ENCODE data around the gene MYO9A. TPM values are rescaled to one million over a fixed set of nuclear protein-coding genes. Genes with fewer than 3 reads are reported as not detected.
"Not testable (repeated sequence)": the region's sequence is repeated elsewhere in the genome, so short reads cannot be mapped to it uniquely, and the experiment has no call there.

MYO9A gene
- total RNA-seq, 1 experiment from 2014 or later: 13.6 TPM

GRCh38 chr15:72063186-72063585 lies 54.8 kb downstream of the MYO9A start:
- no peak for DNase-seq (ENCODE audit: low read depth, low spot score)
- in situ Hi-C loops (cut with HindIII; ENCODE audit: low pct_unique_long_range_greater_than_20kb, low sequenced_read_pairs): no loop called here

GRCh38 chr15:72062319-72062718 lies 55.6 kb downstream of the MYO9A start:
- in situ Hi-C loops (cut with HindIII; ENCODE audit: low pct_unique_long_range_greater_than_20kb, low sequenced_read_pairs): no loop called here
- DNase-seq (ENCODE audit: low read depth, low spot score): no peak

- in situ Hi-C loops (cut with HindIII; ENCODE audit: low pct_unique_long_range_greater_than_20kb, low sequenced_read_pairs): no loop called here
- no peak for DNase-seq (ENCODE audit: low read depth, low spot score)
Observed at GRCh38 chr15:72060687-72061250, 57.2 kb downstream of the MYO9A start.

GRCh38 chr15:72058585-72058984 lies 59.4 kb downstream of the MYO9A start:
- no peak for DNase-seq (ENCODE audit: low read depth, low spot score)

GRCh38 chr15:72057548-72058091 lies 60.3 kb downstream of the MYO9A start:
- in situ Hi-C loops (cut with HindIII; ENCODE audit: low pct_unique_long_range_greater_than_20kb, low sequenced_read_pairs): no loop called here

More at GRCh38 chr15:72058585-72058984, 59.4 kb downstream of the MYO9A start:
- in situ Hi-C loops (cut with HindIII; ENCODE audit: low pct_unique_long_range_greater_than_20kb, low sequenced_read_pairs): no loop called here

GRCh38 chr15:72056217-72056616 lies 61.7 kb downstream of the MYO9A start:
- DNase-seq (ENCODE audit: low read depth, low spot score); in situ Hi-C loops (cut with HindIII; ENCODE audit: low pct_unique_long_range_greater_than_20kb, low sequenced_read_pairs): not testable (repeated sequence)

More at GRCh38 chr15:72057548-72058091, 60.3 kb downstream of the MYO9A start:
- peak; percentile 66 for DNase-seq (ENCODE audit: low read depth, low spot score)

GRCh38 chr15:72053297-72053696 lies 64.7 kb downstream of the MYO9A start:
- in situ Hi-C loops (cut with HindIII; ENCODE audit: low pct_unique_long_range_greater_than_20kb, low sequenced_read_pairs); DNase-seq (ENCODE audit: low read depth, low spot score): not testable (repeated sequence)

GRCh38 chr15:72050700-72051099 lies 67.2 kb downstream of the MYO9A start:
- in situ Hi-C loops (cut with HindIII; ENCODE audit: low pct_unique_long_range_greater_than_20kb, low sequenced_read_pairs): no loop called here
- no peak for DNase-seq (ENCODE audit: low read depth, low spot score)

GRCh38 chr15:72047020-72047419 lies 70.9 kb downstream of the MYO9A start:
- in situ Hi-C loops (cut with HindIII; ENCODE audit: low pct_unique_long_range_greater_than_20kb, low sequenced_read_pairs): no loop called here
- DNase-seq (ENCODE audit: low read depth, low spot score): no peak

GRCh38 chr15:72044956-72045355 lies 73.0 kb downstream of the MYO9A start:
- in situ Hi-C loops (cut with HindIII; ENCODE audit: low pct_unique_long_range_greater_than_20kb, low sequenced_read_pairs): no loop called here
- DNase-seq (ENCODE audit: low read depth, low spot score): no peak

GRCh38 chr15:72042865-72043264 lies 75.1 kb downstream of the MYO9A start:
- in situ Hi-C loops (cut with HindIII; ENCODE audit: low pct_unique_long_range_greater_than_20kb, low sequenced_read_pairs): no loop called here
- DNase-seq (ENCODE audit: low read depth, low spot score): peak; percentile 17

GRCh38 chr15:72042054-72042453 lies 75.9 kb downstream of the MYO9A start:
- in situ Hi-C loops (cut with HindIII; ENCODE audit: low pct_unique_long_range_greater_than_20kb, low sequenced_read_pairs): no loop called here
- DNase-seq (ENCODE audit: low read depth, low spot score): no peak

GRCh38 chr15:72037321-72037720 lies 80.6 kb downstream of the MYO9A start:
- DNase-seq (ENCODE audit: low read depth, low spot score): no peak
- in situ Hi-C loops (cut with HindIII; ENCODE audit: low pct_unique_long_range_greater_than_20kb, low sequenced_read_pairs): no loop called here

- in situ Hi-C loops (cut with HindIII; ENCODE audit: low pct_unique_long_range_greater_than_20kb, low sequenced_read_pairs): no loop called here
- no peak for DNase-seq (ENCODE audit: low read depth, low spot score)
Observed at GRCh38 chr15:72034859-72035650, 82.9 kb downstream of the MYO9A start.

GRCh38 chr15:72034351-72034750 lies 83.6 kb downstream of the MYO9A start:
- in situ Hi-C loops (cut with HindIII; ENCODE audit: low pct_unique_long_range_greater_than_20kb, low sequenced_read_pairs): no loop called here
- DNase-seq (ENCODE audit: low read depth, low spot score): no peak

GRCh38 chr15:72033711-72034110 lies 84.2 kb downstream of the MYO9A start:
- in situ Hi-C loops (cut with HindIII; ENCODE audit: low pct_unique_long_range_greater_than_20kb, low sequenced_read_pairs): no loop called here
- DNase-seq (ENCODE audit: low read depth, low spot score): no peak

- in situ Hi-C loops (cut with HindIII; ENCODE audit: low pct_unique_long_range_greater_than_20kb, low sequenced_read_pairs): no loop called here
- no peak for DNase-seq (ENCODE audit: low read depth, low spot score)
Observed at GRCh38 chr15:72033285-72033684, 84.7 kb downstream of the MYO9A start.

GRCh38 chr15:72021604-72022003 lies 96.3 kb downstream of the MYO9A start:
- no peak for DNase-seq (ENCODE audit: low read depth, low spot score)
- in situ Hi-C loops (cut with HindIII; ENCODE audit: low pct_unique_long_range_greater_than_20kb, low sequenced_read_pairs): no loop called here

- in situ Hi-C loops (cut with HindIII; ENCODE audit: low pct_unique_long_range_greater_than_20kb, low sequenced_read_pairs): no loop called here
- no peak for DNase-seq (ENCODE audit: low read depth, low spot score)
Observed at GRCh38 chr15:72020799-72021198, 97.2 kb downstream of the MYO9A start.
